ENCODE data around the gene MEIS2. TPM values are rescaled to one million over a fixed set of nuclear protein-coding genes. Genes with fewer than 3 reads are reported as not detected.

The MEIS2 gene
- total and polyA plus RNA-seq, 4 donors: 40.1 to 119 (median 72.0) TPM

GRCh38 chr15:36951731-36952247, 148.6 kb downstream of the MEIS2 start:
- no peaks in the 10 kb centered on the region for H3K4me1 ChIP-seq (ENCODE audit: control insufficient read depth, insufficient read depth, low read length)
- peak in 2 of 6 donors; percentile 65 to 71 for DNase-seq (ENCODE audit: low read depth in 4 of 6, low spot score in 6 of 6)
- H3K27ac ChIP-seq (ENCODE audit: low read depth, low read length): no peak overlapping the region
- no peaks in the 10 kb centered on the region for H3K9me3 ChIP-seq (ENCODE audit: control insufficient read depth, insufficient read depth, low read length)
- WGBS (ENCODE audit: insufficient coverage): 29% methylated on average over 4 of the region's 6 CpGs
- H3K36me3 ChIP-seq (ENCODE audit: control insufficient read depth, insufficient read depth, low read length): no peaks in the 10 kb centered on the region
- H3K27me3 ChIP-seq (ENCODE audit: control insufficient read depth, insufficient read depth, low read length): no peaks in the 10 kb centered on the region
- H3K4me3 ChIP-seq (ENCODE audit: low read depth, low read length): no peak overlapping the region

DNA sequence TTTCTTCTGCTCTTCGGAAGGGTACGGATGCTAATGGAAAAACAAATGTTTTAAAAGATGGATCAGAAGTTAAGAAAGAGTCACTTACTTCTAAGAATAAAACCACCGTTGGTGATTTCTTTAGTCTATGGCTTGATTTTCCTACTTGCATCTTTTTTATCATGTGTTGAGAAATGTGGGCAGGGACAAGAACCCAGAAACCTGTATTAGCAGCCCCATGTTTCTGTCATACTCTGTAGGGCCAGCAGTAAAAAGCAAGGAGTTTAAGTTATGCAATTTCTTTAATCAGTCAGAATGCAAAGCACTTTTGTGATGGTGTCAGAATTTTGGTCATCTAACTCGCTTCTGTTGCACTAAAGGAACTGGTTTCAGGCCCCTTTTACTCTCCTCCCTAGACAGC, 150.0 kb downstream of the MEIS2 start:
- no peaks in the 10 kb centered on the region for H3K9me3 ChIP-seq (ENCODE audit: control insufficient read depth, insufficient read depth, low read length)
- no CpG with 5 or more reads among the region's 4 CpGs for WGBS (ENCODE audit: insufficient coverage)
- H3K27me3 ChIP-seq (ENCODE audit: control insufficient read depth, insufficient read depth, low read length): peaks cover under 1% of the 10 kb centered on the region
- no peak overlapping the region for H3K27ac ChIP-seq (ENCODE audit: low read depth, low read length)
- no peaks in the 10 kb centered on the region for H3K36me3 ChIP-seq (ENCODE audit: control insufficient read depth, insufficient read depth, low read length)
- no peak for DNase-seq (ENCODE audit: low read depth in 4 of 6, low spot score in 6 of 6)
- H3K4me1 ChIP-seq (ENCODE audit: control insufficient read depth, insufficient read depth, low read length): no peaks in the 10 kb centered on the region
- H3K4me3 ChIP-seq (ENCODE audit: low read depth, low read length): no peak overlapping the region

- Histone ChIP-seq H3K4me1 (ENCODE audit: control insufficient read depth, insufficient read depth, low read length) (no peaks in the 10 kb centered on the region), H3K27me3 (ENCODE audit: control insufficient read depth, insufficient read depth, low read length) (peaks cover 2% of the 10 kb centered on the region), H3K36me3 (ENCODE audit: control insufficient read depth, insufficient read depth, low read length) (no peaks in the 10 kb centered on the region), H3K4me3 (ENCODE audit: low read depth, low read length) (no peak overlapping the region), H3K27ac (ENCODE audit: low read depth, low read length) (peak overlapping the region; percentile 61), H3K9me3 (ENCODE audit: control insufficient read depth, insufficient read depth, low read length) (no peaks in the 10 kb centered on the region)
- WGBS (ENCODE audit: insufficient coverage): no CpG with 5 or more reads among the region's 3 CpGs
- peak in 2 of 6 donors; percentile 47 to 83 for DNase-seq (ENCODE audit: low read depth in 4 of 6, low spot score in 6 of 6)
These were observed 151.4 kb downstream of the MEIS2 start for GRCh38 chr15:36948982-36949381.

- H3K27ac ChIP-seq (ENCODE audit: low read depth, low read length): no peak overlapping the region
- WGBS (ENCODE audit: insufficient coverage): 40% methylated on average over 1 of the region's 4 CpGs
- no peak for DNase-seq (ENCODE audit: low read depth in 4 of 6, low spot score in 6 of 6)
- no peak overlapping the region for H3K4me3 ChIP-seq (ENCODE audit: low read depth, low read length)
- H3K4me1 ChIP-seq (ENCODE audit: control insufficient read depth, insufficient read depth, low read length): no peaks in the 10 kb centered on the region
- H3K27me3 ChIP-seq (ENCODE audit: control insufficient read depth, insufficient read depth, low read length): peaks cover 2% of the 10 kb centered on the region
- no peaks in the 10 kb centered on the region for H3K36me3 ChIP-seq (ENCODE audit: control insufficient read depth, insufficient read depth, low read length)
- H3K9me3 ChIP-seq (ENCODE audit: control insufficient read depth, insufficient read depth, low read length): no peaks in the 10 kb centered on the region
These were observed 153.2 kb downstream of the MEIS2 start for GRCh38 chr15:36947035-36947719.

DNA sequence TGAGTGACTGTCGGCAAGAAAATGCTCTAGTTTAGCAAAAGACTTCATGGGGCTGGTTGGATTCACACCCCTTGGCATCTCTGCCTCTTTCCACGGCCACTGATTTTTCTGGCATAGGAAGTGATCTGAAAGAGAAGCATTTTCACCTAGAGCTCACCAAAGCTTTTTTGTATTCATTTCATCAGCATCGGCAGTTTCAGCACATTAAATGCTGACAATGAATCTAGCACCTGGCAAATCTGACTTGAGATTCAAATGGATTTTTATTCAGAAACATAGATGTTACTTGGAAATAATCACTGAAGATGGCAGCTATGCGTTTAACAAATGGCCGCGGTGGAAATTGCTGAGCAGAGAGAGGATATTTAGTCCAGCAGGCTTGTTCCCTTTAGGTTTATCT, 155.9 kb downstream of the MEIS2 start:
- peaks cover 2% of the 10 kb centered on the region for H3K27me3 ChIP-seq (ENCODE audit: control insufficient read depth, insufficient read depth, low read length)
- no peak overlapping the region for H3K4me3 ChIP-seq (ENCODE audit: low read depth, low read length)
- no peaks in the 10 kb centered on the region for H3K36me3 ChIP-seq (ENCODE audit: control insufficient read depth, insufficient read depth, low read length)
- H3K9me3 ChIP-seq (ENCODE audit: control insufficient read depth, insufficient read depth, low read length): no peaks in the 10 kb centered on the region
- DNase-seq (ENCODE audit: low read depth in 4 of 6, low spot score in 6 of 6): peak in 2 of 6 donors; percentile 53 to 58
- WGBS (ENCODE audit: insufficient coverage): no CpG with 5 or more reads among the region's 6 CpGs
- H3K27ac ChIP-seq (ENCODE audit: low read depth, low read length): peak overlapping the region; percentile 11
- H3K4me1 ChIP-seq (ENCODE audit: control insufficient read depth, insufficient read depth, low read length): no peaks in the 10 kb centered on the region

DNA sequence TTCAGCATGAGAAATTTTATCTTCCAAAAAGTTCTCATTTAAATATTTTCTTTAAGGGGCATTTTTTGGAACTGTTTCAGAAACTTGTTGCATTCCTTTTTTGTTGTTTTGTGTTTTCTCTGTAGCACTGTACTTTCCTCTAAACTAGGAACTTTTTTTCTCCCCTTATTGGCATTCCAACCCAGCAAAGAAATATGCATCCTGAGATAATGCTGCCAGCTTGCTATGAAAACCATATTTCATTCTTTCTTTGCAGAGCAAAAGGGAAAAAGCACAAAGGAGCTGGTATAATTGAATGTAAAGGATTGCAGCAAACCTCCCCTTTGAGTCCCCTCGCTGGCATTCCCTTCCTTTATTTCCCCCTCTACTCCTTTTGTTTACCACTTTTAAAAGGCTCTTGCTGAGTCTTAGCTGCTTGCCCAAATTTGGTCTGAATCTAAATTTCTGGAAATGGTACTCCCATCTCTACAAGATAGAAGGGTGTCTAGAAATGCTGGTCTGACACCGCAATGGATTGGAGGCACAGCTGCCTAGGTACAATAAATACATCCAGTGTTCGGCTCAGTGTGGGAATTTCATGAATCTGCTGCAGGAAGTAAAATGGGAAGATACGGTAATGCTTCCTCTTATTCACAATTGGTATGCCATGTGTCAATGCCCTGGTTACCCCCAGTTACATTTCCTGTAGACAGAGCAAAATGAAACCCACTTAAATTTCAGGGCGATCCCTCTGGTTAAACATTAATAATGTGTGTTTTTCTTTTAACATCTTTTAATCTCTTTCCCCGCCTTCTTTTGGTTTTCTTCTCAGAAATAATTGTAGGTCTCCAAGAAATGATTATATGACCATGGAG, 156.6 kb downstream of the MEIS2 start:
- Histone ChIP-seq H3K4me1 (ENCODE audit: control insufficient read depth, insufficient read depth, low read length) (no peaks in the 10 kb centered on the region), H3K4me3 (ENCODE audit: low read depth, low read length) (no peak overlapping the region), H3K27ac (ENCODE audit: low read depth, low read length) (peak overlapping the region; percentile 45), H3K9me3 (ENCODE audit: control insufficient read depth, insufficient read depth, low read length) (no peaks in the 10 kb centered on the region), H3K36me3 (ENCODE audit: control insufficient read depth, insufficient read depth, low read length) (no peaks in the 10 kb centered on the region), H3K27me3 (ENCODE audit: control insufficient read depth, insufficient read depth, low read length) (peaks cover 2% of the 10 kb centered on the region)
- peak in 2 of 6 donors; percentile 54 to 60 for DNase-seq (ENCODE audit: low read depth in 4 of 6, low spot score in 6 of 6)
- 17% methylated on average over 1 of the region's 6 CpGs for WGBS (ENCODE audit: insufficient coverage)

DNA sequence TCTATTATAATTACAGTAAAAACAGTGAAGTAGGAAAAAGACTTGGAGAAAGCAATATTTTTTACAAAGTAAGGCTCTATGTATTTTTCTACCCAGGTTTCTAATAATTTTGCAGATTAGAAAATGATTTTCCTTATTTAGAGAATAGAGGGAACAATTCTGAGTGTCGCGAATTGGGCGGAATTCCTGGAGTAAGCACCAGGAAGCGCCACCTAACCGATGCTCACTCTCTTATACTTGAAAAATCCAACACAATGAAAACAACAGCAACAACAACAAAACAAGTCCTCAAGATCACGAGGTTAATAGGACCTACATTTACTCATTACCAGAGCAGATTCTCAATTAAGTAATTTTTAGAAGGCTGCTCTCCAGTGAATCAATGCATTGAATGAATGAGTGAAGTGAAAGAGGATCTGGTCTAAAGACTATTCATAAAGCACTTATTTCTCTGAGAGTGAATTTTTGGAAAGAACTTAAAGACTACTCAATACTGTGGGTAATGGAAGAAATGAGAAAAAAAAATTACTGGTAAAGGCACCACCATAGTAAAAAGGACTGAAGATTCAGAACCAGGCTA, 158.0 kb downstream of the MEIS2 start:
- Histone ChIP-seq H3K27me3 (ENCODE audit: control insufficient read depth, insufficient read depth, low read length) (peaks cover 2% of the 10 kb centered on the region), H3K9me3 (ENCODE audit: control insufficient read depth, insufficient read depth, low read length) (no peaks in the 10 kb centered on the region), H3K4me1 (ENCODE audit: control insufficient read depth, insufficient read depth, low read length) (no peaks in the 10 kb centered on the region), H3K4me3 (ENCODE audit: low read depth, low read length) (no peak overlapping the region), H3K27ac (ENCODE audit: low read depth, low read length) (no peak overlapping the region), H3K36me3 (ENCODE audit: control insufficient read depth, insufficient read depth, low read length) (no peaks in the 10 kb centered on the region)
- WGBS (ENCODE audit: insufficient coverage): no CpG with 5 or more reads among the region's 6 CpGs
- DNase-seq (ENCODE audit: low read depth in 4 of 6, low spot score in 6 of 6): no peak

- no peak overlapping the region for H3K4me3 ChIP-seq (ENCODE audit: low read depth, low read length)
- peaks cover 2% of the 10 kb centered on the region for H3K27me3 ChIP-seq (ENCODE audit: control insufficient read depth, insufficient read depth, low read length)
- no peaks in the 10 kb centered on the region for H3K4me1 ChIP-seq (ENCODE audit: control insufficient read depth, insufficient read depth, low read length)
- no peaks in the 10 kb centered on the region for H3K36me3 ChIP-seq (ENCODE audit: control insufficient read depth, insufficient read depth, low read length)
- no CpG with 5 or more reads among the region's 4 CpGs for WGBS (ENCODE audit: insufficient coverage)
- H3K9me3 ChIP-seq (ENCODE audit: control insufficient read depth, insufficient read depth, low read length): no peaks in the 10 kb centered on the region
- no peak overlapping the region for H3K27ac ChIP-seq (ENCODE audit: low read depth, low read length)
- DNase-seq (ENCODE audit: low read depth in 4 of 6, low spot score in 6 of 6): no peak
These were observed 158.6 kb downstream of the MEIS2 start for GRCh38 chr15:36941798-36942197.

- peaks cover 2% of the 10 kb centered on the region for H3K27me3 ChIP-seq (ENCODE audit: control insufficient read depth, insufficient read depth, low read length)
- no peaks in the 10 kb centered on the region for H3K4me1 ChIP-seq (ENCODE audit: control insufficient read depth, insufficient read depth, low read length)
- no peaks in the 10 kb centered on the region for H3K9me3 ChIP-seq (ENCODE audit: control insufficient read depth, insufficient read depth, low read length)
- 50% methylated on average over 1 of the region's 3 CpGs for WGBS (ENCODE audit: insufficient coverage)
- DNase-seq (ENCODE audit: low read depth in 4 of 6, low spot score in 6 of 6): no peak
- H3K27ac ChIP-seq (ENCODE audit: low read depth, low read length): no peak overlapping the region
- H3K36me3 ChIP-seq (ENCODE audit: control insufficient read depth, insufficient read depth, low read length): no peaks in the 10 kb centered on the region
- no peak overlapping the region for H3K4me3 ChIP-seq (ENCODE audit: low read depth, low read length)
These were observed 159.6 kb downstream of the MEIS2 start for GRCh38 chr15:36940636-36941260.
